HG03139 (cell line): Measurements from ENCODE around the gene ACVRL1.

ENCODE experiments used
- ATAC-seq: cut with Tn5 transposase; IDR thresholded peaks from one replicate; pipeline ENCODE4 v1.9.1; 2021; ENCODE audit not compliant: unreplicated experiment

The ACVRL1 gene

GRCh38 chr12:51896236-51896635 lies 11.1 kb upstream of the ACVRL1 start:
- ATAC-seq: no peak

GRCh38 chr12:51897181-51897580 lies 10.1 kb upstream of the ACVRL1 start:
- no peak for ATAC-seq

- ATAC-seq: no peak
These were observed 8.8 kb upstream of the ACVRL1 start for GRCh38 chr12:51898506-51898905.

- no peak for ATAC-seq
These were observed 8.4 kb upstream of the ACVRL1 start for GRCh38 chr12:51898937-51899336.

GRCh38 chr12:51900323-51900889 lies 6.9 kb upstream of the ACVRL1 start:
- ATAC-seq: no peak

GRCh38 chr12:51901121-51901817 lies 6.0 kb upstream of the ACVRL1 start:
- no peak for ATAC-seq

GRCh38 chr12:51901881-51902280 lies 5.4 kb upstream of the ACVRL1 start:
- no peak for ATAC-seq

- ATAC-seq: no peak
These were observed 2.3 kb upstream of the ACVRL1 start for GRCh38 chr12:51904951-51905470.

- no peak for ATAC-seq
These were observed 1.6 kb upstream of the ACVRL1 start for GRCh38 chr12:51905471-51906429.

- no peak for ATAC-seq
These were observed 748 bp upstream of the ACVRL1 start for GRCh38 chr12:51906430-51907082.

- ATAC-seq: no peak
These were observed 637 bp downstream of the ACVRL1 start for GRCh38 chr12:51907856-51908425.

GRCh38 chr12:51908876-51909592 lies 1.7 kb downstream of the ACVRL1 start:
- no peak for ATAC-seq

GRCh38 chr12:51910168-51910567 lies 2.9 kb downstream of the ACVRL1 start:
- ATAC-seq: no peak

- ATAC-seq: no peak
These were observed 3.4 kb downstream of the ACVRL1 start for GRCh38 chr12:51910691-51911090.

GRCh38 chr12:51911307-51911706 lies 4.0 kb downstream of the ACVRL1 start:
- ATAC-seq: no peak

GRCh38 chr12:51911788-51912711 lies 4.7 kb downstream of the ACVRL1 start:
- no peak for ATAC-seq

- no peak for ATAC-seq
These were observed 6.0 kb downstream of the ACVRL1 start for GRCh38 chr12:51913071-51914033.
